H7 (cell line): ENCODE measurements around the gene PCNT. TPM values are rescaled to one million over a fixed set of nuclear protein-coding genes. Genes with fewer than 3 reads are reported as not detected.

Experiments
- DNase-seq: peaks from one replicate; pipeline ENCODE4 v3.0.0; 2012
- H3K27me3 ChIP-seq: 2 replicates; pipeline ENCODE4 v1.6.0; 2011; ENCODE audit warnings: mild to moderate bottlenecking, low read length; ENCODE audit not compliant: control insufficient read depth, insufficient read depth
- H3K36me3 ChIP-seq: replicated peaks from 2 replicates; pipeline ENCODE4 v1.5.1; 2011; ENCODE audit warnings: low read length; ENCODE audit not compliant: control insufficient read depth, insufficient read depth
- H3K4me3 ChIP-seq: 2 replicates; pipeline ENCODE4 v1.5.1; 2011; ENCODE audit warnings: low read depth, mild to moderate bottlenecking, control low read depth, low read length, moderate library complexity; ENCODE audit not compliant: insufficient read depth
- total RNA-seq: library from RNA; depleted of rRNA; stranded (reverse); fragments of >200 nt; shearing (Covaris generic); gene quantifications from 2 replicates; pipeline ENCODE4 v1.2.3, GENCODE V29; 2014; rRNA removed

PCNT gene
- total RNA-seq, 1 experiment from 2014 or later, result 20.7 TPM

DNA sequence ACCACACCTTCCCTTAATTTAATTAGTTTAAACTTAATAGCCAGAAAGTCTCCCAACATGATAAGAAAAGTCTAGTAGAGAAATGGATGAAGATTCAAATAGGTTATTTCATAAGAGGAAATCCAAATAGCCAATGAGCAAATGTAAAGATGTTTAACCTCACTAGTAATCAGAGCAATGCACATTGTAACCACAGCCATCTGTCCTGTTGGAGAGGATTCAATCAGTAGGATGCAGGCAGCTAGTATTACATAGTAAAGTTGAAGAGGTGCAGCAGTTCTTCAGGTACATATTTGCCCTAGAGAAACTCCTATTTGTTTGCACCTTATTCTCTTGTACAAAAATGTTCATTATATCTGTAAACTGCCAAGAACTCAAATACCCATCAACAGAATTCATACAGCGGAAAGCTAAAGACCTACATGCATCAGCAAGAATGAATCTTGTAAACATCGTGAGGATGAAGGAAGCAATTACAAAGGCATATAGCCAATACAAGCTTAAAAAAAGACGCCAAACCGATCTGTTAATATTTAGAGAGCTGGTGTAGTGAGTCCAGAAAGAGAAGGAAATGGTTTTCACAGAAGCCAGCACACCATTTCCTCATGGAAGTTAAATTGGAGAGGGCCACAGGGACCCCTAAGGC, 162.6 kb downstream of the PCNT start:
- no peak for DNase-seq
- peaks cover 1% of the 10 kb centered on the region; the same call in 1 of the 2 replicates for H3K36me3 ChIP-seq
- H3K4me3 ChIP-seq, result no peak overlapping the region
- no peaks in the 10 kb centered on the region for H3K27me3 ChIP-seq

GRCh38 chr21:46489162-46489663, 165.3 kb downstream of the PCNT start:
- no peak for DNase-seq
- Histone ChIP-seq H3K36me3 (peaks cover 1% of the 10 kb centered on the region; the same call in 1 of the 2 replicates), H3K27me3 (no peaks in the 10 kb centered on the region), H3K4me3 (no peak overlapping the region)

- peak; percentile 48 for DNase-seq
- Histone ChIP-seq H3K36me3 (peaks cover 1% of the 10 kb centered on the region; the same call in 1 of the 2 replicates), H3K4me3 (no peak overlapping the region), H3K27me3 (no peaks in the 10 kb centered on the region)
These were observed 165.8 kb downstream of the PCNT start for GRCh38 chr21:46489800-46490199.

DNA sequence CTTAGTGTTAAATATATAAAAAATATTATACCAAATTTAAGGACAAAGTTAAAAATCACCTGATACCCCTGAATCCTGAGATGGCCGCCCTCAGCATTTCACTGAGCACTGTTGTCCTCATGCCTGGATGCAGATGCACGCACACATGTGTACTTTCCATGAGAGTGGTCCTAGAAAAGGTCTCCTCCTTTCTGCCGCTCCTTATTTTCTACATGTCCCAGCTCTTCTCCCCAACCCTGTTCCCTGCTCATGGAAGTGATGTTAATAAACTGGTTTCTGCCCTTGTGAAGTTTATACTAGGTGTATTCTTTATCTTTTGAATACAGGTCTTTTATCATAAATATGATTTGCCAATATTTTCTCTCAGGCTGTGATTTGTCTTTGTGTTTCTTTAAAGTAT, 167.6 kb downstream of the PCNT start:
- Histone ChIP-seq H3K27me3 (no peaks in the 10 kb centered on the region), H3K36me3 (peaks cover 1% of the 10 kb centered on the region; the same call in 1 of the 2 replicates), H3K4me3 (no peak overlapping the region)
- no peak for DNase-seq

DNA sequence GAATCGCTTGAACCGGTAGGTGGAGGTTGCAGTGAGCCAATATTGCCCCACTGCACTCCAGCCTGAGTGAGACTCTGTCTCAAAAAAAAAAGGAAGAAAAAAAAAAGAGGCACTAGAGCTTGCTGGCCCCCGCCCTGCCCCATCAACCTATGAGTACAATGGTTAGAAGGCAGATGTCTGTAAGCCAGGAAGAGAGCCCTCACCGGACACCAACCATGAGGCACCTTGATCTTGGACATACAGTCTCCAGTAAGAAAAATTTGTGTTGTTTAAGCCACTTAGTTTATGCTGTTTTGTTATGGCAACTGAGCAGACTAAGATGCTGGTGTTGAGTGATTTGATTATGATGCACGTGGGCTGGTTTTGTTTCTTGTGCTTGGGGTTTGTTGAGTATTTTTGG, 168.9 kb downstream of the PCNT start:
- Histone ChIP-seq H3K27me3 (no peaks in the 10 kb centered on the region), H3K4me3 (no peak overlapping the region), H3K36me3 (peaks cover 2% of the 10 kb centered on the region; the same call in 1 of the 2 replicates)
- DNase-seq, result no peak

- no peak overlapping the region for H3K4me3 ChIP-seq
- no peak for DNase-seq
- peaks cover 4% of the 10 kb centered on the region; the same call in 1 of the 2 replicates for H3K36me3 ChIP-seq
- H3K27me3 ChIP-seq, result no peaks in the 10 kb centered on the region
These were observed 169.9 kb downstream of the PCNT start for GRCh38 chr21:46493828-46494227.

Other genes starting within 250 kb of the PCNT start
- 127 and 143 TPM in 2 replicates for gene COL6A2, start 226.0 kb upstream of the PCNT start, total RNA-seq
- gene FTCD, start 168.6 kb upstream of the PCNT start, total RNA-seq, result 1.6 TPM in 1 of 2 replicates, not detected in the other
- 35.5 and 41.5 TPM in 2 replicates for gene SPATC1L, start 139.7 kb upstream of the PCNT start, total RNA-seq
- gene LSS, start 95.4 kb upstream of the PCNT start, total RNA-seq, result 44.6 and 53.3 TPM in 2 replicates
- gene MCM3AP, start 38.5 kb upstream of the PCNT start, total RNA-seq, result 84.8 and 112 TPM in 2 replicates
- gene YBEY, start 37.8 kb upstream of the PCNT start, total RNA-seq, result 28.0 and 35.0 TPM in 2 replicates
- 16.8 and 26.4 TPM in 2 replicates for gene C21orf58, start 286 bp upstream of the PCNT start, total RNA-seq
- 19.4 and 30.2 TPM in 2 replicates for gene DIP2A, start 134.7 kb downstream of the PCNT start, total RNA-seq